Adrenal gland (tissue), 5 donors: Measurements from ENCODE around the gene RTTN.
"Not testable (repeated sequence)": the region's sequence is repeated elsewhere in the genome, so short reads cannot be mapped to it uniquely, and the experiment has no call there.

Experiments
- CTCF ChIP-seq, 6 experiments: fragments of 450-650 bp in 4 of 6; fragments of 200-600 bp in 2 of 6; sonication (generic) in 1 of 6; IDR thresholded peaks; 1 replicate in 5 of 6; 2 replicates in 1 of 6; pipeline versions ENCODE4 v1.5.1 to v1.8.0; 2016 to 2021; ENCODE audit warnings: antibody characterized with exemption in 6 of 6, mild to moderate bottlenecking in 2 of 6, moderate library complexity in 1 of 6
- POLR2A ChIP-seq, 2 donors: fragments of 450-650 bp; IDR thresholded peaks; one replicate each; pipeline ENCODE4 v1.6.1; 2017; ENCODE audit warnings: antibody characterized with exemption in 2 of 2, mild to moderate bottlenecking in 2 of 2, moderate library complexity in 1 of 2
- donor health status: DM: no; HTN: no; CAD: no.

- not testable (repeated sequence) for TF ChIP-seq CTCF, POLR2A (IDR thresholded peaks at IDR 0.05)
Measured at GRCh38 chr18:70236921-70237320, 31.4 kb upstream of the RTTN start.
